Neutrophil (primary cell): ENCODE measurements around the gene LBHD2.

Experiments
- H3K27ac ChIP-seq: fragments of 200-600 bp; sonication (generic); 2 replicates; pipeline ENCODE4 v1.5.1; 2016; ENCODE audit warnings: mild to moderate bottlenecking, moderate library complexity
- H3K27me3 ChIP-seq: fragments of 200-600 bp; sonication (generic); 2 replicates; pipeline ENCODE4 v1.6.0; 2016; ENCODE audit warnings: mild to moderate bottlenecking
- H3K36me3 ChIP-seq: fragments of 200-600 bp; sonication (generic); 2 replicates; pipeline ENCODE4 v1.5.1; 2017
- H3K4me1 ChIP-seq, 2 experiments: fragments of 200-600 bp in 1 of 2; sonication (generic) in 1 of 2; 1 replicate in 1 of 2; 2 replicates in 1 of 2; pipeline versions ENCODE4 v1.5.1 to v1.6.1; 2013 to 2016; ENCODE audit warnings: low read depth in 1 of 2, low read length in 1 of 2, mild to moderate bottlenecking in 1 of 2, moderate library complexity in 1 of 2; ENCODE audit not compliant: control insufficient read depth in 1 of 2, insufficient read depth in 1 of 2
- H3K4me3 ChIP-seq, 2 experiments: fragments of 200-600 bp in 1 of 2; sonication (generic) in 1 of 2; 1 replicate in 1 of 2; 2 replicates in 1 of 2; pipeline ENCODE4 v1.5.1; 2013 to 2016; ENCODE audit warnings: low read depth in 1 of 2, low read length in 1 of 2, mild to moderate bottlenecking in 1 of 2, moderate library complexity in 1 of 2
- H3K9me3 ChIP-seq: fragments of 200-600 bp; sonication (generic); 2 replicates; pipeline ENCODE4 v1.5.1; 2016
- TF ChIP-seq, protein P1 (sequence below): fragments of 200-600 bp; sonication (generic); IDR thresholded peaks from 2 replicates; pipeline ENCODE4 v1.5.1; 2016; ENCODE audit warnings: antibody characterized with exemption

The LBHD2 gene

DNA sequence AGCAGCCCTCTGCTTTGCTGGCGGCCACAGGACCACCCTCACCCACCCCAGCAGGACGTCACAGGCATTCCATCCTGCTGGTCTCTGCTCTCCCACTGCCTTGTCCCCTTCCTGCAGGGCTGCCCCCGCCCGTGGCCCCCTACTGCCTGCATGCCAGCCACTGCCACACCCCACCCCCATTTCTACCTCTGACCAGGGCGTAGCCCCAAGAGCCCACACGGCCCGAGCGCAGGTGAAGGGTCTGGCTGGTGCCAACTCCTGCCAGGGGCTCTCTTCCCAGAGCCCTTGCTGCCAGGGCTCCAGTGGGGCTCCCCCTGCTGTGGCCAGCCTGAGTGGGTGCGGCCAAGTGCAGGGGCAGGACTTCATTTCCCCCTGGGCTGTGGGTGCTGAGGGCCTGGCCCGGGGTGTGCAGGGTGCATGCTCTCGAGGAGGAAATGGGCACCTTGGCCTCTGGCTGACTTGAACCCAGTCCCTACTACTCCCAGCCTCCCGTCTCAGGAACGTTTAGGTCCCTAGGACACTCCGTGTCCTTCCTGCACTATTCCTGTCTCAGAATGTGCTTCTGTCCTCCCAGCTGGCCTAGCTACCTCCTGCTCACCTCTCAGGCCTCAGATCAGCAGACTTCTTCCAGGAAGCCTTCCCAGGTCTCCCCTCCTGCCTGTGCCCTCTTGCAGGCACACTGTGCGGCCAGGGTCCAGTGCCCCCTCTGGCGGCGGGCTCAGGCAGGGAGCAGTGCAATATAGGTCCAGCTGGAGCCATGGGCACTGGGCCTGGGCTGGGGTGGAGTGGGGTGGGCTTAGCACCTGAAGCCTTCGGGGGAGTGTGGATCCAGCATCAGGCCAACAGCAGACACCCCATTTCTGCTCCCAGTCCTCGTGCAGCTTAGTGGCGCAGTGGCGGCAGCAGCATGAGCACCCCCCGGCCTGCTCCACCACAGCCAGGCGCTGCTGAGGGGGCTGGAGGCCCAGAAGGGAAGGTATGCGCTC lies 1.4 kb downstream of the LBHD2 start:
- Histone ChIP-seq H3K4me1 (no peaks in the 10 kb centered on the region), H3K27ac (no peak overlapping the region), H3K4me3 (no peak overlapping the region), H3K9me3 (no peaks in the 10 kb centered on the region), H3K36me3 (no peaks in the 10 kb centered on the region), H3K27me3 (peaks cover 100% of the 10 kb centered on the region)
- TF ChIP-seq, protein P1, sequence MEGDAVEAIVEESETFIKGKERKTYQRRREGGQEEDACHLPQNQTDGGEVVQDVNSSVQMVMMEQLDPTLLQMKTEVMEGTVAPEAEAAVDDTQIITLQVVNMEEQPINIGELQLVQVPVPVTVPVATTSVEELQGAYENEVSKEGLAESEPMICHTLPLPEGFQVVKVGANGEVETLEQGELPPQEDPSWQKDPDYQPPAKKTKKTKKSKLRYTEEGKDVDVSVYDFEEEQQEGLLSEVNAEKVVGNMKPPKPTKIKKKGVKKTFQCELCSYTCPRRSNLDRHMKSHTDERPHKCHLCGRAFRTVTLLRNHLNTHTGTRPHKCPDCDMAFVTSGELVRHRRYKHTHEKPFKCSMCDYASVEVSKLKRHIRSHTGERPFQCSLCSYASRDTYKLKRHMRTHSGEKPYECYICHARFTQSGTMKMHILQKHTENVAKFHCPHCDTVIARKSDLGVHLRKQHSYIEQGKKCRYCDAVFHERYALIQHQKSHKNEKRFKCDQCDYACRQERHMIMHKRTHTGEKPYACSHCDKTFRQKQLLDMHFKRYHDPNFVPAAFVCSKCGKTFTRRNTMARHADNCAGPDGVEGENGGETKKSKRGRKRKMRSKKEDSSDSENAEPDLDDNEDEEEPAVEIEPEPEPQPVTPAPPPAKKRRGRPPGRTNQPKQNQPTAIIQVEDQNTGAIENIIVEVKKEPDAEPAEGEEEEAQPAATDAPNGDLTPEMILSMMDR: no peak

DNA sequence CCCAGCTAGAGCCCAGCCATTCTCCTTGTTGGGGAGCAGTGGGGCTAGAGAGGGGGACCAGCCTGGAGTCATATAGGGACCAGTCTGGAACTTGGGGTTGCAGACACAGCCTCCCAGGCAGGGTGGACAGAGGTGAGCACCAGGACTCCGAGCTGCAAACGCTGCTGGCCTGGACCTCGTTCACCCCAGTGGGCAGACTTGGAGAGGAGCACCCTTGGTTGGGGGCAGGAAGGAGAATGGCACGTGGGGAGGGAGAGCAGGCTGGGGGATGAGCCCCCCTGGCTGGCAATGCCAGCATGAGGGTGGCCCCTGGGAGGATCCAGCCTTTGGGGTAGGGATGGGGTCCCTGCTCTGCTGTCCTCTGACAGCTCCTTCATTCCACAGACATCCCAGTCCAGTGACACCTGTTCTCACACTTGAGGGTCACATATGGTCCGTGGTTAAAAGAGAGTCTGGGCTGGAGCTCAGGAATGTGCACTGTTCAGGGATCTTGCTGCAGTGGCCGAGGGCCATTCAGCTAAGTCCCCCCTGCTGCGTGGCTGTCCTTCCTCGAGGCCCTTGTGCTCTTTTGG lies 2.8 kb downstream of the LBHD2 start:
- H3K27me3 ChIP-seq: peaks cover 100% of the 10 kb centered on the region
- H3K27ac ChIP-seq: no peak overlapping the region
- H3K9me3 ChIP-seq: no peaks in the 10 kb centered on the region
- no peak overlapping the region for H3K4me3 ChIP-seq
- no peaks in the 10 kb centered on the region for H3K36me3 ChIP-seq
- H3K4me1 ChIP-seq: peaks cover 4 to 10% of the 10 kb centered on the region in 2 experiments
- TF ChIP-seq, protein P1: no peak

DNA sequence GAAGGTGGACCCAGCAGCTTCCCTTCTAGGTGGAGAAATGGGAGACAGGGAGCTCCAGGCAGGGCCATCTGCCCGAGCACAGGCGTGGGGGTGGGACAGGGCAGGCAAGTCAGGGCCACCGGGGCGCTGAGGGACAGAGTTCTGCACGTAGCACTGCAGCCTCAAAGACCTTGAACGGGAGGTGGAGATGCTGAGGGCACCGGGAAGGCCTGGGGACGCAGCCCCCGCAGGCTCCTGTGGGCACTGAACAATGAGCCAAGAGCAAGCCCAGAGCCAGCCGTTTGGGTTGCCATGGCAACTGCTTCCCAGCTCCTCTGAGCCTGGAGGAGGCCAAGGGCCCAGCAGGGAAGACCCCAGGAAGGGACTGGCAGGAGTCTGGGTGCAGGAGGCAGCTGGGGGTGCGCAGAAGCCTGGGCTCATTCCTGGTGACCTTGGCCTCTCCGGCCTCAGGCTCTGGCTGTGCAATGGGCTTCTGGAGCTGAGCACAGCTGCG lies 3.4 kb downstream of the LBHD2 start:
- no peak overlapping the region for H3K27ac ChIP-seq
- no peak overlapping the region for H3K4me3 ChIP-seq
- peaks cover 4 to 10% of the 10 kb centered on the region in 2 experiments for H3K4me1 ChIP-seq
- H3K9me3 ChIP-seq: no peaks in the 10 kb centered on the region
- TF ChIP-seq, protein P1: no peak
- no peaks in the 10 kb centered on the region for H3K36me3 ChIP-seq
- peaks cover 100% of the 10 kb centered on the region for H3K27me3 ChIP-seq

DNA sequence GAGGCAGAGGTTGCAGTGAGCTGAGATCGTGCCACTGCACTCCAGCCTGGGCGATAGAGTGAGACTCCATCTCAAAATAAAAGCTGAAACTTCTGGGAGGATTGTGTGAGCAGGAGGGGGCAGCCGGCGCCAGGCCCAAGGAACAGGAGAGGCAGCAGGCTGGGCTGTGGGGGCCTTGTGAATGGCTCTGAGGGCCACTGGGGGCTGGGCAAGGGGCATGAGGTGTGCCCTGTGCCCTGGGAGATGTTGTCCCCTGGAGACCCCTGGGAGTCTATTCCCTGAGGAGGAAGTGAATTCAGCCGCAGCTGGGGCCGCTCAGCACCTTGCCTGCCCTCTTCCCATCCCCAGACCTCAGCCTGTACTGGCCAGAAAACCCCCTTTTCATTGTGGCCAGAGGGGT lies 4.9 kb downstream of the LBHD2 start:
- Histone ChIP-seq H3K27me3 (peaks cover 100% of the 10 kb centered on the region), H3K36me3 (no peaks in the 10 kb centered on the region), H3K4me1 (peaks cover 4 to 10% of the 10 kb centered on the region in 2 experiments), H3K27ac (no peak overlapping the region), H3K9me3 (no peaks in the 10 kb centered on the region), H3K4me3 (no peak overlapping the region)
- TF ChIP-seq, protein P1: no peak

DNA sequence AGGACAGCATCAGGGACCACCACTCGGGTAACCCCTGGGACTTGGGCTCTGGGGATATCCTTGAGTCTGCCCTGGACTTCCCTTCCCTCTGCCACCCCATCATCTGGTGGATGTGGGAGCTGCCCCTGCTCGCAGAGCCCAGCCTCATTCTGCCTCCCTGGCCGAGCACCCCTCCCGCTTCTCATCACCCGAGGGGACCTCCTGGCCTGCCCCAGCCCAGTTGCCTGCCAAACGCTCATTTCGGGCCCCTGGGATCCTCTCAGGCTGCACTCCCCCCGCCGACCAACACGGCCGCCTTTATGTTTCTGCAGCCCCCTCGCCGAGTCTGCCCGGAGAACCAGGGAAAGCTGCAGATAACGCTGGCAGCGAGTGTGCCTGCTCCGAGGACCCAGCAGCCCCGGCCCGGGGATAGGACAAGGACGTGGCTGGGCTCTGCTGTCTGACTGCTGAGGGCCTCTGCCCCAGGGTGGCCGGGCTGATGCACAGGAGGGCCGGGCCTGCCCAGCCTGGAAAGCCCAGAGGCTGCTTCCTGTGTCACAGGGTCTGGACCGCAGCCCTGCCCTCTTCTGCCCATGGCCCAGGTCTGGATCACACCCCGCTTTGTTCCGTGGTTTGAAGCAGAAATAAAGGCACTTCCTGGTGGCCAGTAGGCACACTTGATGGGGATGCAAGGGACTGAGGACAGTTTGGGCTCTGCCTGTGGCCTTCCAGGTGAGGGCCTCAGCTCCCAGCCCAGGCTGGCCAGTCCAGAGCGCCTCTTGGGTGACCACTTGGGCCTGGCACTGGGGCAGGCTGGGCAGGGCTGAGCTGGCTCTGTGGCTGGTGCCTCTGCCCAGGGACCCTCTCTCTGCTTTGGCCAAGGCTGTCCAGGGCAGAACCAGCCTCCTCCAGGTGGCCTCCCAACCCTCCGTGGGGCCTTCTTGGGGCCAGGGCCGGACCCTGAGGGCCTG lies 5.7 kb downstream of the LBHD2 start:
- no peaks in the 10 kb centered on the region for H3K36me3 ChIP-seq
- H3K9me3 ChIP-seq: no peaks in the 10 kb centered on the region
- H3K4me3 ChIP-seq: no peak overlapping the region
- H3K4me1 ChIP-seq: peaks cover 4 to 10% of the 10 kb centered on the region in 2 experiments
- TF ChIP-seq, protein P1: no peak
- no peak overlapping the region for H3K27ac ChIP-seq
- peaks cover 94% of the 10 kb centered on the region for H3K27me3 ChIP-seq
